HG02970 (cell line): ENCODE results near the gene DBH.

Experiments
- ATAC-seq: cut with Tn5 transposase; IDR thresholded peaks from one replicate; pipeline ENCODE4 v1.9.1; 2021; ENCODE audit warnings: mild to moderate bottlenecking, moderate library complexity, moderate number of reproducible peaks; ENCODE audit not compliant: unreplicated experiment, low FRiP score

The DBH gene

GRCh38 chr9:133635533-133636531 is at the start of gene DBH:
TSS of gene DBH (plus strand) at chr9:133636363. CDS start at chr9:133636372, 9 bp downstream.
- ATAC-seq = no peak

- ATAC-seq = no peak
These were observed 49.1 kb upstream of the DBH start for GRCh38 chr9:133587051-133587450.

GRCh38 chr9:133587466-133587865 is 48.7 kb upstream of the DBH start:
- ATAC-seq = no peak

- ATAC-seq = no peak
These were observed 46.5 kb upstream of the DBH start for GRCh38 chr9:133589454-133590227.

- no peak for ATAC-seq
These were observed 45.8 kb upstream of the DBH start for GRCh38 chr9:133590231-133590855.

- no peak for ATAC-seq
These were observed 44.9 kb upstream of the DBH start for GRCh38 chr9:133591116-133591910.

GRCh38 chr9:133591985-133592384 is 44.2 kb upstream of the DBH start:
- no peak for ATAC-seq

GRCh38 chr9:133592731-133593409 is 43.3 kb upstream of the DBH start:
- no peak for ATAC-seq

GRCh38 chr9:133593587-133594253 is 42.4 kb upstream of the DBH start:
- ATAC-seq = no peak

- no peak for ATAC-seq
These were observed 41.9 kb upstream of the DBH start for GRCh38 chr9:133594310-133594709.

- ATAC-seq = no peak
These were observed 40.3 kb upstream of the DBH start for GRCh38 chr9:133595910-133596309.

GRCh38 chr9:133597316-133597957 is 38.7 kb upstream of the DBH start:
- no peak for ATAC-seq

GRCh38 chr9:133598978-133599377 is 37.2 kb upstream of the DBH start:
- ATAC-seq = no peak

- no peak for ATAC-seq
These were observed 36.5 kb upstream of the DBH start for GRCh38 chr9:133599470-133600173.

- ATAC-seq = no peak
These were observed 35.4 kb upstream of the DBH start for GRCh38 chr9:133600739-133601138.

- no peak for ATAC-seq
These were observed 34.4 kb upstream of the DBH start for GRCh38 chr9:133601746-133602145.

- ATAC-seq = no peak
These were observed 33.9 kb upstream of the DBH start for GRCh38 chr9:133602277-133602676.
